ENCODE measurements around the gene PGAM2.

The PGAM2 gene

DNA sequence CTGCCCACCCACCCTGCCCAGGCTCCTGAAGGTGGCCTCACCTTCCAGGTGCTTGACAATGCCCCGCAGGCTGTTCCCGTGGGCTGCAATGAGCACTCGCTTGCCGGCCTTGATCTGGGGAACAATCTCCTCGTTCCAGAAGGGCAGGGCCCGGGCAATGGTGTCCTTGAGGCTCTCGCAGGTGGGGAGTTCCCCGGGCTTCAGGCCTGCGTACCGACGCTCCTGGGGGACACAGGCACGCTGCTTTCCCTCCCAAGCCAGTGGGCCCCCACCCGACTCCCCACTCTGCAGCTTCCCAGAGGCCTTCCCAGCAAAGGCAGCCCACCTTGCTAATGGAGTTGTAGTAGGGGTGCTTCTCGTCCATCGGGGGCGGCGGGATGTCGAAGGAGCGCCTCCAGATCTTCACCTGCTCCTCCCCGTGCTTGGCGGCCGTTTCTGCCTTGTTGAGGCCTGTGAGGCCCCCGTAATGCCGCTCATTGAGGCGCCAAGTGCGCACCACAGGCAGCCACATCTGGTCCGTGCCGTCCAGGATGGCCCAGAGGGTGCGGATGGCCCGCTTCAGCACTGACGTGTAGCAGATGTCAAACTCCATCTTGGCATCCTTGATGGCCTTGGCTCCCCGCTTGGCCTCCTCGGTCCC lies 456 bp downstream of the PGAM2 start:
- DNase-seq (ENCODE audit: low spot score), result no peak

DNA sequence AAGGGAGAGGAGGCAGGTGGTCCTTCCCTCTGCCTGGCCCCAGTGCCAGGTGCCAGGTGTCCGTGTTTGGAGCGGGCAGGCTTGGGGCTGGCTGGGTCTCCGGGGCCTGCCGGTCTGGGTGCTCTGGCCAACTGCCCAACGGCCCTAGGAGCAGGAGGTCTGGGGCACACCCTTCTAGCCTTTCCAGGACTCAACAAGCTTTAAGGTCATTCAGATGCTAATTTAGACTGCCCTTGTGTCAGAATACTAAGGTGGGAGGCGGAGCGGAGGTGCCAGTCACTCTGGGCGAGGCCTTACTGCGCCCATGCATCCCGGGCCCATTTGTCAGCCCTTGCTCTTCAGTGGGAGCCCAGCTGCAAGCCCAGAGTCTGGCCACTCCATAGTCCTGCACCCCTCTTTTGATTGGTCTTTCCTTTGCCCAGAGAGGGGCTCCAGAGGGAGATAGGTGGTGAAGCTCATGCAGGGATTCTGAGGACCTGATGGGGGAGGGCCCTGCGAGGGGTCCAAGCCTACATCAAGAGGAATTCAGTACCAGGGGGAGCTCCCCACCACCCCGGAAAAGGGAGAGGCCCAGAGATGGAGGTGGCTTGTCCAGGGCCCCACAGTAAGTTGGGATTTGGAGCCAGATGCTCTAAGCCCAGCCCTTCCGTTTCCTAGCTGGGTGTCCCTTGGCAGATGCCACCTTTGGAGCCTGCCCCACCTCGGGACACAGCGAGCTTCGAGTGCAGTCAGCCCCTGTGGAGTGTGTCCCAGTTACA lies 1.3 kb downstream of the PGAM2 start:
- DNase-seq (ENCODE audit: low spot score), result no peak

DNA sequence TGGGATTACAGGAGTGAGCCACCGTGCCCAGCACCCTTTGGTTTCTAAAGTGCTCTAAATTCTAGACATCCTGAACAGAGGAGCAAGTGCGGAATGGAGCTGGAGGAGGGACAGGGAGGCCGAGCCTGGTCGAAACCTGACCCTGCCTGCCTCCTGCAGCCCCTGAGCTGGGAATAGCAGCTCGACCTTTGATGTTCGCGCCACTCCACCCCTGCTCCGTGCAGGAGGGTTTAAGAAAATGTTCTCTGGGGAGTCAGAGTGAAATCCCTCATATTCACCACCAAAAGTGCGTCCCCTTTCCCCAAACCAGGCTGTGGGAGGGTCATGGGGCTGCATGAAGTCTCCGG lies 1.8 kb downstream of the PGAM2 start:
- DNase-seq (ENCODE audit: low spot score), result no peak

DNA sequence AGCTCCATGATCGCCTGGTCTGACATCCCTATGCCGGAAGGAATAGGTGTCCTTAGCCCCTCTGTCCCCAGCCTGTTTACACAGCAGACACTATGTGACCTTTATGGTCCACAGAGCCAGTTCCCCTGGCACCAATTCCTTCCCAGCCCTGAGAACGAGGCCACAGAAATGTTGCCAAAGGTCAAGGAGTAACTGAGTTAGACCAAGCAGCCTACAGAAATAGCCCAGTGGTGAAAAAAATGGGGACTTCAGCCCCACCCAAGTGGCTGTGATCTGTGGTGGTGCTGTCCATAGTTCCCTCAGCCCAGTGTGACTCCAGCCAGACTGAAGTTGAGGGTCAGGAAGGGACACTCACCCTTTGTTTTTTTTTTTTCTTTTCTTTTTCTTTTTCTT lies 2.5 kb downstream of the PGAM2 start:
- DNase-seq (ENCODE audit: low spot score), result no peak

DNA sequence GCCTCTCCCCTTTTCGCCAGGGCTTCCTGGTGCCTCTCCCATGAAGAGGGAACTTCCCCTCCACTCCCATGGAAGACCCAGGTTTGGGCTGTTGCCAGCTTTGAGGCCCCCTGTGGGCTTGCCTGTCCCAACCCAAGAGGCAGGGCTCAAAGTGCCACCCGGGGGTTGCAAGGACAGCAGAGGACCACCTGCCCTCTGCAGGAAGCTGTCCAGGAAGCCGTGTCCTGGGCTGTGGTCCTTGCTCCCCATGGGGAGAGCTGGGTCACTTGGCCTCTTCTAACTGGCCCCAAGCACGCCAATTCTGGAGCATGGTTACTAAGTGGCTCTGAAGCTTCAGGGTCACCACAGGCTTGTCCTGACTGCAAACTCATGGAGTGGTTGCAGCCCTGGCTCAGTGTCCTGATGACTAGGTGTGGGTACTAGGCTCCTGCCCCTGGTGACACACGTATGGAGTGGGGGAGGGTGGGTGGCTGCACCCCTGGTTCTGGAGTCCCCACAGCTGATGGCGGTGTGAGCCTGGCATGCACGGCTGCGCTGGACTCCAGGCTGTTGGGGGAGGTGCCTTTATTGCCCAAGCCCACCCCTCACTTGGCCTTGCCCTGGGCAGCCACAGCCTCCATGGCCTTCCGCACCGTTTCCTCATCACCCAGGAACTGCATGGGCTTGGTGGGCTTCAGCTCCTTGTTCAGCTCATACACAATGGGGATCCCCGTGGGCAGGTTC lies 3.0 kb downstream of the PGAM2 start:
- no peak for DNase-seq (ENCODE audit: low spot score)

- no peak for DNase-seq (ENCODE audit: low spot score)
Measured at GRCh38 chr7:44061645-44062179, 3.7 kb downstream of the PGAM2 start.

DNA sequence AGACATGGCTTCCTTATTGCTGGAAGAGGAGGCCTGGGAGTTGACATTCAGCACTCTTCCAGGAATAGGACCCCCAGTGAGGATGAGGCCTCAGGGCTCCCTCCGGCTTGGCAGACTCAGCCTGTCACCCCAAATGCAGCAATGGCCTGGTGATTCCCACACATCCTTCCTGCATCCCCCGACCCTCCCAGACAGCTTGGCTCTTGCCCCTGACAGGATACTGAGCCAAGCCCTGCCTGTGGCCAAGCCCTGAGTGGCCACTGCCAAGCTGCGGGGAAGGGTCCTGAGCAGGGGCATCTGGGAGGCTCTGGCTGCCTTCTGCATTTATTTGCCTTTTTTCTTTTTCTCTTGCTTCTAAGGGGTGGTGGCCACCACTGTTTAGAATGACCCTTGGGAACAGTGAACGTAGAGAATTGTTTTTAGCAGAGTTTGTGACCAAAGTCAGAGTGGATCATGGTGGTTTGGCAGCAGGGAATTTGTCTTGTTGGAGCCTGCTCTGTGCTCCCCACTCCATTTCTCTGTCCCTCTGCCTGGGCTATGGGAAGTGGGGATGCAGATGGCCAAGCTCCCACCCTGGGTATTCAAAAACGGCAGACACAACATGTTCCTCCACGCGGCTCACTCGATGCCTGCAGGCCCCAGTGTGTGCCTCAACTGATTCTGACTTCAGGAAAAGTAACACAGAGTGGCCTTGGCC lies 4.3 kb downstream of the PGAM2 start:
- DNase-seq (ENCODE audit: low spot score), result no peak

GRCh38 chr7:44060091-44060947 lies 5.0 kb downstream of the PGAM2 start:
- no peak for DNase-seq (ENCODE audit: low spot score)

- DNase-seq (ENCODE audit: low spot score), result no peak
Measured at GRCh38 chr7:44059219-44060090, 5.9 kb downstream of the PGAM2 start.

DNA sequence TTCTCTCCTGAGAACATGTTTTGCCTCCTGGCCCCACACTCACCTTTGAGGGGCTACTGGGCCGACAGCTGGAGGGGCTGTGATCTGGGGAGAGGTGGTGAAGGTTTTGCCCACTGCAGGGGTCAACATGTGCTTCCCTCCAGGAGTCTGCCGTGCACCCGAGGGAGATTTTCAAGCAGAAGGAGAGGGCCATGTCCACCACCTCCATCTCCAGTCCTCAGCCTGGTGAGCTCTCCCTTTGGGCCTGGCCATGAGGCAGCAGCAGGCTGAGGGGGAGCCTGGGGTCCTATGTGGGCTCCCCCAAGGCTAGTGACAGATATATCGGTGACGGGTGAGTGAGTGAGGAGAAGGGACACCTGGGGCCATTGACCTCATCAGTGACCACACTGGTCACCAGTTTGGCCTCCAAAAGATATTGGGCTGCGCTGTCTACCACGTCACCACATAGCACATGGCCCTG lies 6.6 kb downstream of the PGAM2 start:
- DNase-seq (ENCODE audit: low spot score), result no peak

- DNase-seq (ENCODE audit: low spot score), result no peak
Measured at GRCh38 chr7:44057849-44058758, 7.3 kb downstream of the PGAM2 start.

- no peak for DNase-seq (ENCODE audit: low spot score)
Measured at GRCh38 chr7:44057181-44057848, 8.1 kb downstream of the PGAM2 start.

GRCh38 chr7:44056681-44057080 lies 8.7 kb downstream of the PGAM2 start:
- DNase-seq (ENCODE audit: low spot score), result no peak

DNA sequence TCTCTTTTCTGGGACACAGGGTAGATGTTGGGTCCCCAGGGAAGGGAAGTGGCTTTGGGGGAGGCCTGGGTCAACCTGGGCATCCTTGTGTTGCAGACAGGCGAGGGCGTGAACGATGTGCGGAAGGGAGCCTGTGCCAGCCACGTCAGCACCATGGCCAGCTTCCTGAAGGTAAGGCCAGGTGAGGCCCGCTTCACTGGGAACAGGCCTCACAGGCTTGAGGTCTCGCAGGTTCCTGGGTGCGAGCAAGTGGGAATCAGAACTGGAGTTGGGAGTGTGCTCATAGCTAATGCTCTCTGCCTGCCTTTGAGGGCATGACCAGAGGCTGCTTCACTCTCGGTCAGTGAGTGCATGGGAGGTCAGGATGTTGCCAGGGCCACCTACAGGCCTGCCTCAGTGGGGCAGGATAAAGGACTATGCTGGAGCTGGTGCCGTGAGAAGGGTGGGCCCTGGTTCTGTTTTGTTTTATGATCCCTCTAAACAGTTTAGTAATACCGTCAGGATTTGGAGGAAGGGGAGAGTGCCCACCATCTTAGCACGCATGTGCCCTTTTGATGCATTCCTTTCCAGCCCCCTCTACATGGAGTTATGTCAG lies 12.5 kb downstream of the PGAM2 start:
- no peak for DNase-seq (ENCODE audit: low spot score)

- no peak for DNase-seq (ENCODE audit: low spot score)
Measured at GRCh38 chr7:44051611-44052220, 13.7 kb downstream of the PGAM2 start.

- DNase-seq (ENCODE audit: low spot score), result no peak
Measured at GRCh38 chr7:44050915-44051560, 14.3 kb downstream of the PGAM2 start.
